HUDEP-2 (cell line): ENCODE measurements around the gene RTTN.

Experiments used
- DNase-seq, 76 experiments: peaks; one replicate each; lab custom pipeline; 2025; ENCODE audit not compliant: unreplicated experiment in 76 of 76; lab: John Stamatoyannopoulos, UW

The RTTN gene

DNA sequence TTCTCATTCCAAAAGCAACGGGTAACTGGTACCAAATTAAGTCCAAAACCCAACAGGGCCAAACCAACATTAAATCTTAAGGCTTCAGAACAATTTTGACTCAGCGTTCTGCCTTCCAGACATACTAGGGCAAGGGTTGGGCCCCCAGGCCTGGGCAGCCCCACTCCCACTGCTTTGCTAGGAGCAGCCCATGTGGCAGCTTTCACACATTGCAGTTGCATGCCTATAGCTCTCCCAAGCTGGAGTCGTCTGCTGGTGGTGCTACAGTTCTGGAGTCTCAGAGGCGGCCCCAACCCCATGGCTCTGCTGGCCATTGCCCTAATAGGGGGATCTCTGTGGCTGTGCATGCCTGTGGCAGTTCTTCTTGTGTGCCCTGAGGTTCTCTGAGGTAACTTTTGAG, 220.2 kb downstream of the RTTN start:
- DNase-seq = no peak

DNA sequence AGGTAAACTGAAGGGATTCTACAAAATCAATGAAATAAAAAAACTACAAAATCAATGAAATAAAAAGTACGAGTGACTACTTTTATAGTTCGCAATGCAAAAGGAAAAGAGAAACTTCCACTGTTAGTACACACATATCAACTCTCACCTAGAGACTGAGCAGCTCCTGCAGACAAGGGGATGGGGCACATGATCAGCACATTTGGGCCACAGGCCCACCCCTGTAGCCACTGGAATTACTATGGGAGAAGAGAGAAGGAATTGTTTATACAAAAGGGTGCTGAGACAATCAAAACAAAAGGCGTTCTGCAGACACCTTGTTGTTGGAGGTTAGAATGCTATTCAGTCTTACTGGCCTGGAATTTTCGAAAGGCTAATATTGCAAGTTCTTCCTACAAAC, 223.1 kb downstream of the RTTN start:
- DNase-seq = no peak

DNA sequence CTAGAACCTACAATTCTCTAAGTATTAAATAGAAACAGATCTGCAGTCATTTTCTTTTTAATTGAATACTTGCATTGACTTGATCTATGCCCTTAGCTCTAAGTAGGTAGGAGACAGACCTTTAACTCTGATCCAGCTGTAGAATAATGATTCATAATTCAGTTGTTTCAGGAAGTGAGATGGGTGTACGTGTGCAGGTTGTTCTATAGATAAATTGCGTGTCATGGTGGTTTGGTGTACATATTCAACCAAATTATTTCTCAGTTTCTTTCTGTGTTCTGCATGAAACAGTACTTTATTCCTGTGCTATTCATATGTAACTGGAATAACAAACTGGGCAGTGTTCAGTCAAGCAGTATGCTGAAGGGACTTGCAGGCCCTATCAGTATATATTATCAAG, 223.5 kb downstream of the RTTN start:
- no peak for DNase-seq

DNA sequence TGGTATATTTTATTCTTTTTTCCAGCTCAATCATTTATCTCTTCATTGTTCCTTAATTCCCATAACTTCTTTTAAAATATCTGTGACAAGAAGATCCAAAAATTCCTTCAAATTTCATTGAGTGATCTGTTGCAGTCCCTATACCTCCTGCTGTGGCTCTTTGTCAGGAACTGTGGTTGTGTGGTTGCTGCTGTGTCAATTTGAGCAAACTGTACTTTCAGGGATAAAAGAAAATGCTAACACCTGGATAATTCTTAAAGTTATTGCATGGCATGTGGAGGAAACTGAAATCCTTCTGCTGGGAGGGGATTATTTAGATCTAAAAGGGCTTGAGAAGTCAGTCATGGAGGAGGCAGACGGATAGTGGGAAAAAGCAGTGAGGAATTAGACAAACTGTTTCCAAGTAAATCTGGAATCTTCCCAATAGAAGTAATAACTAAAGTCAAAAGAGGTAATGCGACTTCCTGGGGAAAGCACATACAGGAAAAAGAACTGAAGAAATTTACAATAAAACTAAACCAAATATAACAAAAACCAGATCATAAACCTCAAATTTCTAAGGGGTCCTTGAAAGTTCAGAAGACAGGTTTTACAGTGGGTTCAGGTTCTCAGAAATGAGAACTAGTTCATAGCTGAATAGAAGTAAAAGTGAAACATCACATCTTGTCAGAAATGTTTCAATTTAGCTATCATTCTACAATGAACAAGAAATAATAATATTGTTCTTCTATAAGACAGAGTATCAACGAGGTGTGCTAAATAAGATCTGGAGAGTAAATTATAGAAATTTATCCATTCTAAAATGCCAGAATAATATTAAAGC, 224.3 kb downstream of the RTTN start:
- DNase-seq = no peak

GRCh38 chr18:69980509-69980908, 225.0 kb downstream of the RTTN start:
- DNase-seq = peak in 13 of 76 experiments; percentile 0 to 65 (median 25)

GRCh38 chr18:69978732-69979715, 226.5 kb downstream of the RTTN start:
- DNase-seq = no peak

DNA sequence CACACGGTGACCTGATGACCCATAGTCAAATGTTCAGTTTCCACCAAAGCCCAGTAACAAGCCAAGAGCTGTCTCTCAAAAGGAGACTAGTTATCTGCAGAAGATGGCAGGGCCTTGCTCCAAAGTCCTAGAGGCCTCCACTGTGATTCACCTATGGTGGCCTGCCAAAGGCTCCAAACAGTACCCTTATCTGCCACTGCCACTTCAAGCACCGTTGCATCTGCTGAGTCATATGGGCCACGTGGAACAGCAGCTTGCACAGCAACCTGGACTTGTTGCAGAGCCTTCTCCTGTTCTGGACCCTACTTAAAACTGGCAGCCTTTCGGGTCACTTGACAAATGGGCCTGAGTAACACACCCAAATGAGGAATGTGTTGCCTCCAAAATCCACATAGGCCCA, 230.2 kb downstream of the RTTN start:
- DNase-seq = peak in 74 of 76 experiments; percentile 16 to 96 (median 76)

GRCh38 chr18:69974365-69974764, 231.1 kb downstream of the RTTN start:
- DNase-seq = no peak

DNA sequence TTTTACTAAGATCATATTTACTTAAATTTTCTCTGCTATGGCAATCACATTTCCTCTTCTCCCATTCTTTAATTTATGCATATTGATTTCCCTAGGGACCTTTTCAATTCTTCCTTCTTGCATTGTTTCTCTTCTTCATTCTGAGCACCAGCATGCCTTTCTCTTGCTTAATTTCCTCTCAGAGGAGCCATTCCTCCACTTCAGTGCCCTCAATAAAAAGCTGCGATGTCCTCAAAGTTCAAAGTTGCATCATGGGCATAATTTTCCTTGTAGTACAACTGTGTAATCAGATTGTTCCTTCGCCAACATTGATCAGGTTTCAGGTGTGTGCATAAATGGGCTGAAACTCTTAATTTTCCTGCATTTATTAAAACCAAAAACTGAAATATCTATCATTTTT, 236.0 kb downstream of the RTTN start:
- DNase-seq = no peak

- DNase-seq = no peak
Observed at GRCh38 chr18:69968039-69968438, 237.4 kb downstream of the RTTN start.

DNA sequence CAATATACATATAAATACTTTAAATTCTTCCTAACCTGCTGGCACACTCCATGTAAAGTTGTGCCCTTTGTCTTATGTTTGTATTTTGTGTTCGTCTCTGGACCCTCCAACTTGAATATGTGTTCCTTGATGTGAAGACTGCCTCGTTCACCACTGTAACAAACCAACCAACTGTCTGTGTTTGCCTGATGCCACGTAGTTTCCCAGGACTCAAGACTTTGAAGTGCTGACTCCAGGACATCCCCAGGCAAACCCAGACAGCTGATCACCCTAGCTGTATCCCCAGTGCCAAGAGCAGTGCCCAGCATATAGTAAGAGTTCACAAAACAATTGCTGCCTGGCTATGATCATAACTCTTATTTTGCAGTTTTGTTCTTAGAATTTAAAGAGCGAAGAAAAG, 242.3 kb downstream of the RTTN start:
- no peak for DNase-seq

DNA sequence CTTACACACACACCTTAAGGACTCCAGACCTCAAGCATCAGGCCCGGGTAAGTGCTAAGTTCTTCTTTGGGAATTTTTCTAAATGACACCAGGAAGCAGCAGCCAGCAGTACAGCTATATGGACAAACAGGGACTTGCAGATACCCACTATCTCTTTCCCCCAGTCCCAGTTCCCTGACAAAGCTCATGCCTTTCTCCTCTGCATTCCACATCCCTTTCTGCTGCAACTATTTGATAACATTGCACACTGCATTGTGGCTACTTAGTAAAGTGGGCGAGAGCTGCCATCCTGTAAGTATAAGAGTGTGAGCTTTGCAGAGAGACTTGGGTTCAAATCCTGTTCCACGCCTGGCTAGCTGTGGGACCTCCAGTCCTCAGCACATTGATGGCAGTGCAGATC, 243.8 kb downstream of the RTTN start:
- DNase-seq = peak in 3 of 76 experiments; percentile 3 to 30 (median 7)

- DNase-seq = no peak
Observed at GRCh38 chr18:69958422-69958821, 247.1 kb downstream of the RTTN start.

- DNase-seq = no peak
Observed at GRCh38 chr18:69957747-69958146, 247.7 kb downstream of the RTTN start.

GRCh38 chr18:69956665-69957620, 248.5 kb downstream of the RTTN start:
- DNase-seq = no peak

DNA sequence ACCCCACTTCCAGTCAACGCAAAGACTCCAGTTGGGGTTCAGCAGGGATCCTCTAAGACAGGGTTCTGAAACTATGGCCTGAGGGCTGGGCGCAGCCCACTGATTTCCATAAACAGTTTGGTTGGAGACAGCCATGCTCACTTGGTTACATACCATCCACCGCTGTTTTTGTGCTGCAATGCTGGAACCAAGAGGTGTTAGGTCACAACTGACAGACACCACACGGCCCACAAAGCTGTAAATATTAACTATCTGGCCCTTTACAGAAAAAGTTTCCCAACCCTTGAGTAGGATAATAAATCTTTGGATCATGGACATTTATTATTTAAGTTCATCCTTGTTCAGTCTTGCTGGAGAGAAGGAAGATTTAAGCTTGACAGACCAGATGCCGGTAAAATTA, 249.4 kb downstream of the RTTN start:
- no peak for DNase-seq

GRCh38 chr18:69954719-69955480, 250.6 kb downstream of the RTTN start:
- DNase-seq = no peak

DNA sequence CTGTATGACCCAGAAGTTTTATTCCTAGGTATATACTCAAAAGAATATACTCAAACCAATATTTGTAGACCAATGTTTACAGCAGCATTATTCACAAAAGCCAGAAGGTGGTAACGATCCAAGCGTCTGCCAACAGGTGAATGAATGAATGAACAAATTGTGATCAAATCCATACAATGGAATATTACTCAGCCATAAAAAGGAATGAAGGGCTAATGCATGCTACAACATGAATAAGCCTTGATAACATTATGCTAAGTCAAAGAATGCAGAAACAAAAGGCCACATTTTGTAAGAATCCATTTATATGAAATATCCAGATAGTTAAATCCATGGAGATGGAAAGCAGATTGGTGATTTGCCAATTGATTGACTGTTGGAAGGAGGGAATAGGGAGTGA, 252.3 kb downstream of the RTTN start:
- no peak for DNase-seq
